SU-DHL-6 (cell line): Measurements from ENCODE around the gene E2F6.

Experiments used
- CTCF ChIP-seq: fragments of 200-600 bp; sonication (generic); IDR thresholded peaks from one replicate; pipeline ENCODE4 v1.5.1; 2017; ENCODE audit warnings: antibody characterized with exemption, mild to moderate bottlenecking, low read length, moderate library complexity; ENCODE audit not compliant: insufficient read depth, poor library complexity, severe bottlenecking
- EZH2phosphoT487 ChIP-seq: fragments of 200-600 bp; sonication (generic), shearing (Covaris generic); conservative IDR thresholded peaks from 2 replicates; pipeline ENCODE4 v1.6.1; 2018; ENCODE audit warnings: mild to moderate bottlenecking, antibody characterized with exemption, low read length, moderate library complexity, mixed read lengths

- TF ChIP-seq CTCF = no peak
- no peak for TF ChIP-seq EZH2phosphoT487
These were observed 31.5 kb downstream of the E2F6 start for GRCh38 chr2:11434443-11434842.
